Measurements from ENCODE around the gene ZBED3.

DNA sequence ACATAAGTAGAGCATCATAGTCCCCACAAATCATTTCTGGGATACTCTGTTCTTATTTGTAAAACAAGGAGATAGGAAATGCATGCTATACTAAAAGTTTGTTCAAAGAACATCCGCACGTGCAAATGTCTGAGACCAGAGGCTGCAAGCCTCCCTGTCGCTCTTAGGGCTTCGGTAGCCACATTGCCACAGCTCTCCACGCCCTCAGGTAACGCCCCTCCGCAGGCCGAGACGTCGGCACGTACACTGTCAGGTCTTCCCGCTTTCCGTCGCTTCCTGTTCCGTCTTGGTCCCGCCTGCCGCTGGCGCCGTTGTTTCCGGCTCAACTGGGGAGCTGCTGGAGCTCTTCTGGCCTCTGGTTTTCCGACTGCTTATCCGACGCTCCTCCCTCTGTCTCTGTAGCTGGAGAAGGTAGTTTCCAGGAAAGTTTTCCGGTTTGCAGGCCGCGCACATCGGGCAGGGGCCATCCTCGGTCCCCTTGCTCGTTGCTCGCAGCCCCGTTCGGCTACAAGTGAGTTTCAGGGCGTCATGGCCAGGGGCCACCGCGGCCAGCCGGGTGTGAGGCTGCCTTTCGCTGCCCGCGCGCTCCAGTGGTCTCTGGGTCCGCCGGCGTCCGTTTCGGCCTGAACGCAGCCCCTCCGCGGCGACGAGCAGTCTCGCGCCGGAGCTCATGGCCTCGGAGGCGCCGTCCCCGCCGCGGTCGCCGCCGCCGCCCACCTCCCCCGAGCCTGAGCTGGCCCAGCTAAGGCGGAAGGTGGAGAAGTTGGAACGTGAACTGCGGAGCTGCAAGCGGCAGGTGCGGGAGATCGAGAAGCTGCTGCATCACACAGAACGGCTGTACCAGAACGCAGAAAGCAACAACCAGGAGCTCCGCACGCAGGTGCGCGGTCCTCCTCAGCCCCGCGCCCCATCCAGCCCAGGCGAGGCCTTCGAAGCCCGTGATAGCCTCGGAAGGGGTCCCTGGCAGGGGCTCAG lies 56.7 kb downstream of the ZBED3 start, which contains the start of gene AGGF1:
- TF ChIP-seq, protein P1, sequence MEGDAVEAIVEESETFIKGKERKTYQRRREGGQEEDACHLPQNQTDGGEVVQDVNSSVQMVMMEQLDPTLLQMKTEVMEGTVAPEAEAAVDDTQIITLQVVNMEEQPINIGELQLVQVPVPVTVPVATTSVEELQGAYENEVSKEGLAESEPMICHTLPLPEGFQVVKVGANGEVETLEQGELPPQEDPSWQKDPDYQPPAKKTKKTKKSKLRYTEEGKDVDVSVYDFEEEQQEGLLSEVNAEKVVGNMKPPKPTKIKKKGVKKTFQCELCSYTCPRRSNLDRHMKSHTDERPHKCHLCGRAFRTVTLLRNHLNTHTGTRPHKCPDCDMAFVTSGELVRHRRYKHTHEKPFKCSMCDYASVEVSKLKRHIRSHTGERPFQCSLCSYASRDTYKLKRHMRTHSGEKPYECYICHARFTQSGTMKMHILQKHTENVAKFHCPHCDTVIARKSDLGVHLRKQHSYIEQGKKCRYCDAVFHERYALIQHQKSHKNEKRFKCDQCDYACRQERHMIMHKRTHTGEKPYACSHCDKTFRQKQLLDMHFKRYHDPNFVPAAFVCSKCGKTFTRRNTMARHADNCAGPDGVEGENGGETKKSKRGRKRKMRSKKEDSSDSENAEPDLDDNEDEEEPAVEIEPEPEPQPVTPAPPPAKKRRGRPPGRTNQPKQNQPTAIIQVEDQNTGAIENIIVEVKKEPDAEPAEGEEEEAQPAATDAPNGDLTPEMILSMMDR (IDR thresholded peaks at IDR 0.05), result no peak
- peak; percentile 76 for TF ChIP-seq SP1 (CRISPR knock-in tag; conservative IDR thresholded peaks at IDR 0.05)
- no peak for TF ChIP-seq ZNF423 (CRISPR knock-in tag; IDR thresholded peaks at IDR 0.05)
- TF ChIP-seq, protein P2, sequence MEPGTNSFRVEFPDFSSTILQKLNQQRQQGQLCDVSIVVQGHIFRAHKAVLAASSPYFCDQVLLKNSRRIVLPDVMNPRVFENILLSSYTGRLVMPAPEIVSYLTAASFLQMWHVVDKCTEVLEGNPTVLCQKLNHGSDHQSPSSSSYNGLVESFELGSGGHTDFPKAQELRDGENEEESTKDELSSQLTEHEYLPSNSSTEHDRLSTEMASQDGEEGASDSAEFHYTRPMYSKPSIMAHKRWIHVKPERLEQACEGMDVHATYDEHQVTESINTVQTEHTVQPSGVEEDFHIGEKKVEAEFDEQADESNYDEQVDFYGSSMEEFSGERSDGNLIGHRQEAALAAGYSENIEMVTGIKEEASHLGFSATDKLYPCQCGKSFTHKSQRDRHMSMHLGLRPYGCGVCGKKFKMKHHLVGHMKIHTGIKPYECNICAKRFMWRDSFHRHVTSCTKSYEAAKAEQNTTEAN (CRISPR knock-in tag; IDR thresholded peaks at IDR 0.05), result peak; percentile 71
- no peak for TF ChIP-seq NFATC4 (CRISPR knock-in tag; IDR thresholded peaks at IDR 0.05)
- no peak for TF ChIP-seq IRF2 (CRISPR knock-in tag; IDR thresholded peaks at IDR 0.05; ENCODE audit: borderline replicate concordance, low read depth)
